IMR-90 (cell line): Measurements from ENCODE around the gene EPPIN. TPM values are rescaled to one million over a fixed set of nuclear protein-coding genes. Genes with fewer than 3 reads are reported as not detected.

ENCODE experiments used
- ATAC-seq: fragments of 200-7000 bp; cut with Tn5 transposase; 2 replicates; pipeline ENCODE4 v1.9.1; 2020; ENCODE audit warnings: low read depth, mild to moderate bottlenecking, moderate library complexity
- BruUV-seq: library from RNA; stranded (reverse); fragments of 400-500 nt; replicated peaks from 2 replicates; lab custom pipeline; 2021; lab: Mats Ljungman, UMichigan
- CTCF ChIA-PET: fragments of 300-600 bp; formaldehyde crosslinking; extraction: SDS; loops from one replicate; lab custom pipeline; 2021; ENCODE audit warnings: antibody characterized with exemption; lab: Yijun Ruan, JAX
- POLR2A ChIA-PET: fragments of 300-600 bp; sonication (Branson Sonifier 250); formaldehyde crosslinking; loops from one replicate; lab custom pipeline; 2022; ENCODE audit warnings: antibody characterized with exemption; ENCODE audit not compliant: unreplicated experiment; lab: Charles Lee
- DNase-seq: peaks from one replicate; pipeline ENCODE4 v3.0.0; 2013
- H2AFZ ChIP-seq: replicated peaks from 2 replicates; pipeline ENCODE3; 2013; ENCODE audit warnings: low read length, mild to moderate bottlenecking; ENCODE audit not compliant: poor library complexity
- H2AK5ac ChIP-seq: 2 replicates; pipeline ENCODE4 v1.6.1; 2013; ENCODE audit warnings: low read depth, low read length, inconsistent platforms
- H2AK9ac ChIP-seq: replicated peaks from 2 replicates; pipeline ENCODE3; 2013; ENCODE audit warnings: mild to moderate bottlenecking, low read depth, low read length, moderate library complexity; ENCODE audit not compliant: poor library complexity
- H2BK120ac ChIP-seq: 2 replicates; pipeline ENCODE4 v1.6.1; 2013; ENCODE audit warnings: low read depth, low read length, inconsistent platforms
- H2BK15ac ChIP-seq: 3 replicates; pipeline ENCODE4 v1.6.1; 2013; ENCODE audit warnings: low read depth, low read length, inconsistent platforms
- H2BK20ac ChIP-seq: 2 replicates; pipeline ENCODE4 v1.6.1; 2013; ENCODE audit warnings: low read depth, mild to moderate bottlenecking, inconsistent platforms, low read length, moderate library complexity
- H2BK5ac ChIP-seq: 2 replicates; pipeline ENCODE4 v1.6.1; 2013; ENCODE audit warnings: mild to moderate bottlenecking, low read depth, low read length, inconsistent platforms; ENCODE audit not compliant: poor library complexity, severe bottlenecking
- H3K14ac ChIP-seq: replicated peaks from 2 replicates; pipeline ENCODE4 v1.6.1; 2013; ENCODE audit warnings: low read depth, low read length, inconsistent platforms
- H3K18ac ChIP-seq: 2 replicates; pipeline ENCODE4 v1.6.1; 2013; ENCODE audit warnings: low read depth, low read length, control low read depth
- H3K23ac ChIP-seq: 2 replicates; pipeline ENCODE4 v1.6.1; 2013; ENCODE audit warnings: low read depth, low read length, inconsistent platforms
- H3K27ac ChIP-seq: 2 replicates; pipeline ENCODE4 v1.5.1; 2013; ENCODE audit warnings: mild to moderate bottlenecking, control low read depth, low read length; ENCODE audit not compliant: insufficient read depth
- H3K27me3 ChIP-seq: 2 replicates; pipeline ENCODE4 v1.6.1; 2013; ENCODE audit warnings: low read length; ENCODE audit not compliant: control insufficient read depth, insufficient read depth
- H3K36me3 ChIP-seq: 2 replicates; pipeline ENCODE4 v1.6.1; 2013; ENCODE audit warnings: low read length, mixed read lengths; ENCODE audit not compliant: control insufficient read depth, insufficient read depth
- H3K4ac ChIP-seq: 2 replicates; pipeline ENCODE4 v1.6.1; 2013; ENCODE audit warnings: low read depth, low read length, inconsistent platforms
- H3K4me1 ChIP-seq: 2 replicates; pipeline ENCODE4 v1.6.1; 2013; ENCODE audit warnings: low read length, mixed read lengths; ENCODE audit not compliant: control insufficient read depth, insufficient read depth
- H3K4me2 ChIP-seq: 2 replicates; pipeline ENCODE4 v1.6.1; 2013; ENCODE audit warnings: low read depth, mild to moderate bottlenecking, control low read depth, low read length, moderate library complexity
- H3K4me3 ChIP-seq: 2 replicates; pipeline ENCODE4 v1.5.1; 2013; ENCODE audit warnings: low read depth, mild to moderate bottlenecking, control low read depth, low read length, moderate library complexity; ENCODE audit not compliant: insufficient read depth
- H3K56ac ChIP-seq: 2 replicates; pipeline ENCODE4 v1.6.1; 2013; ENCODE audit warnings: low read length, inconsistent platforms; ENCODE audit not compliant: insufficient read depth; ENCODE audit errors: extremely low read depth
- H3K79me1 ChIP-seq, 2 experiments: 2 replicates each; pipeline ENCODE4 v1.6.1; 2013; ENCODE audit warnings: low read length in 2 of 2, inconsistent platforms in 1 of 2, low read depth in 1 of 2
- H3K9ac ChIP-seq: 2 replicates; pipeline ENCODE4 v1.6.1; 2013; ENCODE audit warnings: low read depth, low read length, control low read depth
- H3K9me1 ChIP-seq: 2 replicates; pipeline ENCODE4 v1.6.1; 2013; ENCODE audit warnings: low read length, inconsistent platforms; ENCODE audit not compliant: insufficient read depth
- H3K9me3 ChIP-seq: 2 replicates; pipeline ENCODE4 v1.6.1; 2013; ENCODE audit warnings: low read length; ENCODE audit not compliant: control insufficient read depth, insufficient read depth
- H4K20me1 ChIP-seq: 2 replicates; pipeline ENCODE4 v1.6.1; 2013; ENCODE audit warnings: low read length, inconsistent platforms; ENCODE audit not compliant: insufficient read depth
- H4K5ac ChIP-seq: 2 replicates; pipeline ENCODE4 v1.6.1; 2013; ENCODE audit warnings: mild to moderate bottlenecking, low read depth, low read length, control low read depth
- H4K8ac ChIP-seq, 2 experiments: 2 replicates each; pipeline ENCODE4 v1.6.1; 2013; ENCODE audit warnings: low read depth in 2 of 2, low read length in 2 of 2, control low read depth in 1 of 2, inconsistent platforms in 1 of 2
- H4K91ac ChIP-seq: 2 replicates; pipeline ENCODE4 v1.6.1; 2013; ENCODE audit warnings: low read depth, low read length, inconsistent platforms; ENCODE audit not compliant: insufficient read depth
- BHLHE40 ChIP-seq: fragments of 150-350 bp; IDR thresholded peaks from 2 replicates; pipeline ENCODE4 v1.6.1; 2016; ENCODE audit warnings: mild to moderate bottlenecking, low read depth, low read length
- CEBPB ChIP-seq: IDR thresholded peaks from 2 replicates; pipeline ENCODE4 v1.6.1; 2012; ENCODE audit warnings: low read depth, low read length, improper control_type of control experiment
- CHD1 ChIP-seq: IDR thresholded peaks from 2 replicates; pipeline ENCODE4 v1.6.1; 2012; ENCODE audit warnings: low read depth, low read length, improper control_type of control experiment
- CTCF ChIP-seq: conservative IDR thresholded peaks from 2 replicates; pipeline ENCODE4 v1.5.1; 2012; ENCODE audit warnings: mild to moderate bottlenecking, low read depth, low read length, improper control_type of control experiment
- ELK1 ChIP-seq: fragments of 150-350 bp; IDR thresholded peaks from 2 replicates; pipeline ENCODE4 v1.6.1; 2016; ENCODE audit warnings: low read depth, mild to moderate bottlenecking, low read length, moderate library complexity, borderline replicate concordance
- FOS ChIP-seq: fragments of 150-350 bp; IDR thresholded peaks from 2 replicates; pipeline ENCODE4 v1.6.1; 2016; ENCODE audit warnings: low read depth, low read length
- MAFK ChIP-seq: IDR thresholded peaks from 2 replicates; pipeline ENCODE4 v1.6.1; 2012; ENCODE audit warnings: low read depth, low read length, improper control_type of control experiment
- MAZ ChIP-seq: IDR thresholded peaks from 2 replicates; pipeline ENCODE4 v1.6.1; 2012; ENCODE audit warnings: low read depth, mild to moderate bottlenecking, low read length, improper control_type of control experiment, moderate library complexity, borderline replicate concordance
- MXI1 ChIP-seq: IDR thresholded peaks from 2 replicates; pipeline ENCODE4 v1.6.1; 2012; ENCODE audit warnings: low read depth, mild to moderate bottlenecking, low read length, moderate library complexity, borderline replicate concordance
- NFE2L2 ChIP-seq: fragments of 150-350 bp; IDR thresholded peaks from 2 replicates; pipeline ENCODE4 v1.6.1; 2016; ENCODE audit warnings: low read depth, mild to moderate bottlenecking, low read length
- POLR2A ChIP-seq: IDR thresholded peaks from 2 replicates; pipeline ENCODE4 v1.6.1; 2012; ENCODE audit warnings: mild to moderate bottlenecking, low read depth, low read length
- RAD21 ChIP-seq: IDR thresholded peaks from 2 replicates; pipeline ENCODE4 v1.6.1; 2012; ENCODE audit warnings: low read length, improper control_type of control experiment
- RCOR1 ChIP-seq: IDR thresholded peaks from 2 replicates; pipeline ENCODE4 v1.6.1; 2012; ENCODE audit warnings: mild to moderate bottlenecking, low read length, improper control_type of control experiment; ENCODE audit not compliant: insufficient replicate concordance
- RFX5 ChIP-seq: IDR thresholded peaks from 2 replicates; pipeline ENCODE4 v1.8.0; 2012; ENCODE audit warnings: low read depth, mild to moderate bottlenecking, low read length, moderate library complexity
- SMC3 ChIP-seq: fragments of 150-350 bp; IDR thresholded peaks from 2 replicates; pipeline ENCODE4 v1.6.1; 2016; ENCODE audit warnings: low read depth, mild to moderate bottlenecking, antibody characterized with exemption, low read length, moderate library complexity
- USF2 ChIP-seq: fragments of 150-350 bp; IDR thresholded peaks from 2 replicates; pipeline ENCODE4 v1.6.1; 2017; ENCODE audit warnings: mild to moderate bottlenecking, antibody characterized with exemption, low read length, low read depth
- WGBS, 2 experiments: methylation state at CpG; one replicate each; pipeline versions ENCODE4 v1.1.5 to v1.1.7; 2013; ENCODE audit warnings: missing lambda C conversion rate in 2 of 2; ENCODE audit not compliant: insufficient read length in 1 of 2; ENCODE audit errors: extremely low coverage in 2 of 2; 5-methylcytosine and 5-hydroxymethylcytosine counted together
- dilution Hi-C: fragments of 300-500 bp; cut with HindIII; formaldehyde crosslinking; loops from one replicate; pipeline ENCODE4 v1.14.3; 2018; ENCODE audit warnings: low sequenced_read_pairs; ENCODE audit not compliant: unreplicated experiment
- in situ Hi-C: fragments of 300-500 bp; cut with MboI; formaldehyde crosslinking; loops from 3 replicates; pipeline ENCODE4 v1.14.3; 2019; ENCODE audit warnings: low sequenced_read_pairs, inconsistent platforms, mixed read lengths
- intact Hi-C: fragments of 100-400 bp; cut with micrococcal nuclease; formaldehyde crosslinking; loops from 2 replicates; pipeline ENCODE4 v1.10.0; 2022
- polyA plus RNA-seq, 3 experiments: library from polyadenylated mRNA; depleted of rRNA; stranded (reverse); fragments of >200 nt; gene quantifications; 2 replicates each; pipeline ENCODE4 v1.2.3, GENCODE V29; 2012; ENCODE audit warnings: low replicate concordance in 1 of 3
- total RNA-seq: library from RNA; depleted of rRNA; stranded (reverse); fragments of >200 nt; gene quantifications from 2 replicates; pipeline ENCODE4 v1.2.3, GENCODE V29; 2012

Gene EPPIN
- total and polyA plus RNA-seq, 2 of the 4 experiments (the other 2 are of a cell fraction): not detected

GRCh38 chr20:45518282-45518681 lies 28.9 kb downstream of the EPPIN start:
- Histone ChIP-seq H4K5ac (no peak overlapping the region), H3K18ac (no peak overlapping the region), H2BK20ac (no peak overlapping the region), H3K9ac (no peak overlapping the region), H3K14ac (no peak overlapping the region), H3K9me3 (no peaks in the 10 kb centered on the region), H3K56ac (no peak overlapping the region), H3K9me1 (no peaks in the 10 kb centered on the region), H3K36me3 (no peaks in the 10 kb centered on the region), H2AK5ac (no peak overlapping the region), H4K91ac (no peak overlapping the region), H3K23ac (no peak overlapping the region), H4K8ac (no peak overlapping the region), H2BK5ac (no peak overlapping the region), H3K27me3 (no peaks in the 10 kb centered on the region), H2BK120ac (no peak overlapping the region), H3K27ac (no peak overlapping the region), H2AFZ (no peak overlapping the region), H3K4me1 (no peaks in the 10 kb centered on the region), H3K4me2 (no peak overlapping the region), H4K20me1 (no peaks in the 10 kb centered on the region), H3K4ac (no peak overlapping the region), H2AK9ac (no peak overlapping the region), H3K79me1 (no peaks in the 10 kb centered on the region), H2BK15ac (no peak overlapping the region), H3K4me3 (no peak overlapping the region)
- no peak for TF ChIP-seq NFE2L2
- TF ChIP-seq MAFK: no peak
- TF ChIP-seq USF2: no peak
- no peak for TF ChIP-seq POLR2A
- TF ChIP-seq MXI1: no peak
- no peak for TF ChIP-seq CEBPB
- TF ChIP-seq MAZ: no peak
- TF ChIP-seq RFX5: no peak
- no peak for TF ChIP-seq RAD21
- TF ChIP-seq CHD1: no peak
- no peak for TF ChIP-seq FOS
- TF ChIP-seq SMC3: no peak
- no peak for TF ChIP-seq BHLHE40
- no peak for TF ChIP-seq ELK1
- no peak for TF ChIP-seq CTCF
- no peak for TF ChIP-seq RCOR1
- DNase-seq (no peak), ATAC-seq (no peak)
- dilution Hi-C loops: no loop called here
- ChIA-PET CTCF (no interaction called here), POLR2A (no interaction called here)
- in situ Hi-C loops: no loop called here
- intact Hi-C loops: no loop called here
- BruUV-seq: no TSS peak
- WGBS, 2 experiments: 40% methylated on average over 1 of the region's 2 CpGs; no CpG with 5 or more reads in 1 of the 2 experiments
